Endothelial cell of umbilical vein (primary cell): ENCODE results near the gene RPLP2.

Experiments
- GATA2 ChIP-seq: IDR thresholded peaks from 2 replicates; pipeline ENCODE4 v1.7.0; 2011; ENCODE audit warnings: low read depth, mild to moderate bottlenecking, moderate library complexity, mixed read lengths, low read length; ENCODE audit not compliant: insufficient read length, insufficient read depth
- MYC ChIP-seq: IDR thresholded peaks from one replicate; pipeline ENCODE4 v1.6.1; 2011; ENCODE audit warnings: mild to moderate bottlenecking, low read depth, low read length
- POLR2A ChIP-seq: IDR thresholded peaks from 2 replicates; pipeline ENCODE4 v1.6.1; 2012; ENCODE audit warnings: low read depth, mild to moderate bottlenecking, control low read depth, low read length
- POLR2AphosphoS5 ChIP-seq: IDR thresholded peaks from 2 replicates; pipeline ENCODE4 v1.6.1; 2012; ENCODE audit warnings: low read depth, mild to moderate bottlenecking, control low read depth, low read length, moderate library complexity; ENCODE audit not compliant: insufficient read depth
- TF ChIP-seq, protein P1 (sequence below), 2 donors: IDR thresholded peaks; 1 replicate in 1 of 2; 2 replicates in 1 of 2; pipeline ENCODE4 v1.5.1; 2011; ENCODE audit warnings: low read length in 2 of 2, mild to moderate bottlenecking in 2 of 2, moderate library complexity in 2 of 2, control low read depth in 1 of 2, inconsistent platforms in 1 of 2, low read depth in 1 of 2; ENCODE audit not compliant: insufficient read depth in 1 of 2; ENCODE audit errors: extremely low read depth in 1 of 2
- TF ChIP-seq, protein P2 (sequence below): IDR thresholded peaks from 2 replicates; pipeline ENCODE4 v1.6.1; 2011; ENCODE audit not compliant: insufficient read depth, insufficient read length

DNA sequence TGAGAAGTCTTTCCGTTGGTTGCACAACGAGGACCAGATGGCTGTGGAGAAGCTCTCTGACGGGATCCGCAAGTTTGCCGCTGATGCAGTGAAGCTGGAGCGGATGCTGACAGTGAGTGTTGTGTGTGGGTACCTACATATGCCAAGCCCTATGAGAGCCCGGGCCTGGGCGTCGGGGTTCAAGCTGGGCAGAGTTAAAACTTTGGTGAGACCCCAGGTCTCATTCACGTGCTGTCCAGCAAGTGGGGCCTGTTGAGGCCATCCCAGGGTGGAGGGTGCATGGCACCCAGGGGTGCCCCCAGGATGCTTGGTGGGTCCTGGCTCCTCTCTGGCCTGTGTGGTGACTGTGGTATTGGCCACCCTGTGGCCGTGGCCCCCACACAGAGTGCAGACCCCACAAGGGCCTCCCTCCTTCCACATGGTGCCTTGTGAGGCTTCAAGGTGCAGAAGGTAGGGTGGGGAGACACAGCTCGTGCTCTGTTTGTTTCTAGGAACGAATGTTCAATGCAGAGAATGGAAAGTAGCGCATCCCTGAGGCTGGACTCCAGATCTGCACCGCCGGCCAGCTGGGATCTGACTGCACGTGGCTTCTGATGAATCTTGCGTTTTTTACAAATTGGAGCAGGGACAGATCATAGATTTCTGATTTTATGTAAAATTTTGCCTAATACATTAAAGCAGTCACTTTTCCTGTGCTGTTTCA is 45.3 kb upstream of the RPLP2 start:
- TF ChIP-seq POLR2A: no peak
- TF ChIP-seq, protein P1, sequence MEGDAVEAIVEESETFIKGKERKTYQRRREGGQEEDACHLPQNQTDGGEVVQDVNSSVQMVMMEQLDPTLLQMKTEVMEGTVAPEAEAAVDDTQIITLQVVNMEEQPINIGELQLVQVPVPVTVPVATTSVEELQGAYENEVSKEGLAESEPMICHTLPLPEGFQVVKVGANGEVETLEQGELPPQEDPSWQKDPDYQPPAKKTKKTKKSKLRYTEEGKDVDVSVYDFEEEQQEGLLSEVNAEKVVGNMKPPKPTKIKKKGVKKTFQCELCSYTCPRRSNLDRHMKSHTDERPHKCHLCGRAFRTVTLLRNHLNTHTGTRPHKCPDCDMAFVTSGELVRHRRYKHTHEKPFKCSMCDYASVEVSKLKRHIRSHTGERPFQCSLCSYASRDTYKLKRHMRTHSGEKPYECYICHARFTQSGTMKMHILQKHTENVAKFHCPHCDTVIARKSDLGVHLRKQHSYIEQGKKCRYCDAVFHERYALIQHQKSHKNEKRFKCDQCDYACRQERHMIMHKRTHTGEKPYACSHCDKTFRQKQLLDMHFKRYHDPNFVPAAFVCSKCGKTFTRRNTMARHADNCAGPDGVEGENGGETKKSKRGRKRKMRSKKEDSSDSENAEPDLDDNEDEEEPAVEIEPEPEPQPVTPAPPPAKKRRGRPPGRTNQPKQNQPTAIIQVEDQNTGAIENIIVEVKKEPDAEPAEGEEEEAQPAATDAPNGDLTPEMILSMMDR (IDR thresholded peaks at IDR 0.05; ENCODE audit: extremely low read depth in 1 of 2, insufficient read depth in 1 of 2, low read depth in 1 of 2, low read length in 2 of 2): no peak
- no peak for TF ChIP-seq MYC
- TF ChIP-seq POLR2AphosphoS5: no peak
- TF ChIP-seq, protein P2, sequence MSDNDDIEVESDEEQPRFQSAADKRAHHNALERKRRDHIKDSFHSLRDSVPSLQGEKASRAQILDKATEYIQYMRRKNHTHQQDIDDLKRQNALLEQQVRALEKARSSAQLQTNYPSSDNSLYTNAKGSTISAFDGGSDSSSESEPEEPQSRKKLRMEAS: no peak
- no peak for TF ChIP-seq GATA2
